Spleen (tissue), 7 donors: ENCODE data around the gene FOXE3.

ENCODE experiments used
- CTCF ChIP-seq, 11 experiments: fragments of 200-600 bp in 7 of 11; fragments of 450-650 bp in 4 of 11; sonication (generic) in 4 of 11; IDR thresholded peaks in 8 of 11; conservative IDR thresholded peaks in 3 of 11; 1 replicate in 7 of 11; 2 replicates in 4 of 11; pipeline versions ENCODE4 v1.4.0 to v1.8.0; 2016 to 2021; ENCODE audit warnings: antibody characterized with exemption in 11 of 11, inconsistent platforms in 4 of 11, mild to moderate bottlenecking in 1 of 11
- POLR2A ChIP-seq, 3 donors: fragments of 450-650 bp; IDR thresholded peaks; one replicate each; pipeline ENCODE4 v1.5.1; 2017; ENCODE audit warnings: antibody characterized with exemption in 3 of 3, mild to moderate bottlenecking in 1 of 3
- POLR2AphosphoS5 ChIP-seq, 3 donors: sonication (generic); formaldehyde crosslinking; IDR thresholded peaks; one replicate each; pipeline ENCODE4 v1.5.1; 2017; ENCODE audit warnings: antibody characterized with exemption in 3 of 3
- donor health status: DM: no; HTN: no; CAD: no; lungs with moderate emphysema.
- donor health status: DM: no; HTN: no; CAD: no.
- donor health status: DM: no; HTN: no; CAD: no.

DNA sequence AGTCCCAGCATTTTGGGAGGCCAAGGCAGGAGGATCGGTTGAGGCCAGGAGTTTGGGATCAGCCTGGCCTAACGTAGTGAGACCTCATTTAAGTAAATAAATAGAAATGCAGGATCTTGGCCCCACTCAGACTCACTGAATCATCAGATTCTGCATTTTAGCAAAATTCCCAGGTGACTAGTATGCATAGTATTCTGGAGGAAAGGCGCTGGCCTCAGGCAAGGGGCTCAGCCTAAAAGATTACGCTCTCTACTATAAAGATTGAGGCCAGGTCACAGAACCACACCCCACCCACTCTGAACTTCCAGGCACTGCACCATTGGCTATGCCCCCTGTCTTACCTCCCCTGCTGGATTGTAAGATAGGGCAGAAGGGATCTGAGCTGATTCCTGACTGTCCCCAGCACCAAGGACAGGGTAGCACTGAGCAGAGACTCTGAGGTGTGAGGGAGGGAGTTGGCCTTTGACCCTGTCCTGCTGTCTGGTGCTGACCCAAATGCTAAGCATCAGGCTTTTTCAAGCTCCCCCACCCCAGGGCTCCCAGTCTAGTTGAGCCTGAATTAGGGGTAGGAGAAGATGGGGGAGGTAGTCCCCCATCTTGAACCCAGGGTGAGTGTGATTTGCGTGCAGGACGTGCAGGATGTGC, 2.7 kb downstream of the FOXE3 start:
- no peak for TF ChIP-seq CTCF (IDR thresholded peaks at IDR 0.05 in 8 of 11, conservative IDR thresholded peaks at IDR 0.05 in 3 of 11)
- TF ChIP-seq POLR2AphosphoS5 (IDR thresholded peaks at IDR 0.05) = no peak
- no peak for TF ChIP-seq POLR2A (IDR thresholded peaks at IDR 0.05)
